UCSD-AML1 (cell line): ENCODE measurements around the gene KRTAP4-6.
"Not testable (repeated sequence)": the region's sequence is repeated elsewhere in the genome, so short reads cannot be mapped to it uniquely, and the experiment has no call there.

Experiments
- DNase-seq: peaks from one replicate; lab custom pipeline; 2025; ENCODE audit not compliant: unreplicated experiment; lab: John Stamatoyannopoulos, UW

Gene KRTAP4-6

GRCh38 chr17:41107941-41108450, 32.3 kb downstream of the KRTAP4-6 start:
- DNase-seq = no peak

DNA sequence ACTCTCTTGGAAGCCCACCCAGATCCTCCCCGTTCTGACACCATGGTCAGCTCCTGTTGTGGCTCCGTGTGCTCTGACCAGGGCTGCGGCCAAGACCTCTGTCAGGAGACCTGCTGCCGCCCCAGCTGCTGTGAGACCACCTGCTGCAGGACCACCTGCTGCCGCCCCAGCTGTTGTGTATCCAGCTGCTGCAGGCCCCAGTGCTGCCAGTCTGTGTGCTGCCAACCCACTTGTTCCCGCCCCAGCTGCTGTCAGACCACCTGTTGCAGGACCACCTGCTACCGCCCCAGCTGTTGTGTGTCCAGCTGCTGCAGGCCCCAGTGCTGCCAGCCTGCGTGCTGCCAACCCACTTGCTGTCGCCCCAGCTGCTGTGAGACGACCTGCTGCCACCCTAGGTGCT, 35.0 kb downstream of the KRTAP4-6 start, which contains the start of gene KRTAP4-9:
KRTAP4-9 (plus strand) TSS at position 43 of the 400 bp plus-strand sequence; CDS start at position 43, 0 bp downstream.
- not testable (repeated sequence) for DNase-seq

DNA sequence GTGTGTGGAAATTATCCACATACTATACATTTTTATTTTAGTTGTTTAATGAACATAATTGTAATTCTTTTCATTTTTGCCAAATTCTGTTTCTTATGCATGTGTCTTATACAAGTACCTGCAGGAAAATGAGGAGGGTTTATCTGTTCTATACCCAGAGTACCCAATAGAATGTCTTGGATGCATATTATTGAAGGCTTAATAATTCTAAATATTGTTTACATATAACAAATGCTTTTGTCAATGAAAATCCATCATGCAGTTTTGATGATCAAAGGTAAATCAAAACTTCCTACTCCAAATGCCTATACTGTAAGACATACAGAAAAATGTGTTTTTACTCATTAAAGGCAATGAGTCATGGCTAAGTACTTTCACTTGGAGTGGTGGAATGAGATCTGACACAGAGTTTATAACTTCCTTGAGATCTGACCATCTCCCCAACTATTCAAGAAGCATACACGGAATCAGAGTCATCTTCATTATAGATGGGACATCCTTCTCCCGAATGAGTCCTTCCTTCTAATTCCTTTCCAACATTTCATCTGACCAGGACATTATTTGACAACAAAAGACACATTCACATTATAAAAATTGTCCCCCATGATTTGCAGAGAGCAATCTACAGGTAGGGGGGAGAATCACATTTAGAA, 35.8 kb downstream of the KRTAP4-6 start:
- DNase-seq = not testable (repeated sequence)

DNA sequence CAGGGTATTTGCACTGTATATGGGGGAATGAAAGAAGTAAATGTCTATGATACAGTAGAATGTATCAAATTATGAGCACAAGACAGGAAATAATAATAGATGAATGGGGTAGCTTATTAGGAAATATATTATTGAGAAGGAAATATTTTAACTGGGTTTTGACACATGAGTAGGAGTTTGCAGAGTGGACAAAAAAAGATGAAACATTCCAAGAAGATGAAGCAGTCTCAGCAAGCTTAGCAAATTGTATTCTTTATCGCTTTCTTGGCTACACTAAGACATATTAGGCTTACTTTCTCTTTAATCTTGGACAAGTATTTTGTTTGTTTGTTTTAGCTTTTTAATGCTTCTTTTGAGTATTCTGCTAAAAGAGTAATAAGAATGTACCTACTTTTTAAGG, 36.4 kb downstream of the KRTAP4-6 start:
- DNase-seq = no peak

DNA sequence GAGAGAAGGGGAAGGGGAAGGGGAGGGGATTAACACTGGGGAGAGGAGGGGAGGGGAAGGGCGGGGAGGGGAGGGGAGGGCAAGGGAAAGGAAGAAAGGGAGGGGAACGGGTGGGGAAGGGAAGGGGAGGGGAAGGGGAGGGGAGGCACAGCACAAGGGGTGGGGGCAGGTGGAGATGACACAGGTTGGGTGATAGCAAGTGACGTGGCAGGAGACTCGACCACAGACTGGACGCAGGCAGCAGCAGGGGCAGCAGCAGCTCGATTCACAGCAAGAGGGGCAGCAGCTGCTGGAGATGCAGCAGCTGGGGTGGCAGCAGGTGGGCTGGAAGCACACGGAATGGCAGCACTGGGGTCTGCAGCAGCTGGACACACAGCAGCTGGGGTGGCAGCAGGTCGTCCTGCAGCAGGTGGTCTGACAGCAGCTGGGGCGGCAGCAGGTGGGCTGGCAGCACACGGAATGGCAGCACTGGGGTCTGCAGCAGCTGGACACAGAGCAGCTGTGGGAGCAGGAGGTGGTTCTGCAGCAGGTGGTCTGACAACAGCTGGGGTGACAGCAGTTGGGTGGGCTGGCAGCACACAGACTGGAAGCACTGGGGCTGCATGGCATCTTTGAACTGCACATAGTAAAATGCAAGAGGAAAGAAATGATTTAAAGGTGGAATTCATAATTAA, 38.6 kb downstream of the KRTAP4-6 start, which contains the start of gene KRTAP4-16:
KRTAP4-16 (minus strand) TSS at position 624 of the 674 bp plus-strand sequence; CDS start at position 624, 0 bp downstream.
- DNase-seq = no peak

GRCh38 chr17:41099682-41100480, 40.5 kb downstream of the KRTAP4-6 start:
- not testable (repeated sequence) for DNase-seq

GRCh38 chr17:41098481-41098880, 41.9 kb downstream of the KRTAP4-6 start:
- DNase-seq = no peak

DNA sequence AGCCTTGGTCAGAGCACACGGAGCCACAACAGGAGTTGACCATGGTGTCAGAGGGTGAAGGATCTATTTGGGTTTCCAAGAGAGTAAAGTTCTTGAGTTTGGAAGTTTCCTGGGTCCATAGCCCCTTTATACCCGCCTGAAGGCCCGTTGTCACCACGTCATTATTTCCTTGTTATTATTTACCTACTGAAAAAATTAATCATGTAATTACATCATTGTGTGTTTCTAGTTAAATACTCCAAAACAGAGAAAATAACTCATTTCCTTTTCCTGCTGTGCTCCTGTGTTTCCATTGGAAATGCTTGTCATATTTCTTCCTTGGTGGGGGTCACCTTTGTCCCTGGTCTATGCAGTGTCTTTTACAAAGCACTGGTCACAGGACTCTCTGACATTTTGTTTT, 42.3 kb downstream of the KRTAP4-6 start, which contains the start of gene KRTAP4-8:
KRTAP4-8 (minus strand) TSS at position 101 of the 400 bp plus-strand sequence; CDS start at position 43, 58 bp downstream.
- no peak for DNase-seq

DNA sequence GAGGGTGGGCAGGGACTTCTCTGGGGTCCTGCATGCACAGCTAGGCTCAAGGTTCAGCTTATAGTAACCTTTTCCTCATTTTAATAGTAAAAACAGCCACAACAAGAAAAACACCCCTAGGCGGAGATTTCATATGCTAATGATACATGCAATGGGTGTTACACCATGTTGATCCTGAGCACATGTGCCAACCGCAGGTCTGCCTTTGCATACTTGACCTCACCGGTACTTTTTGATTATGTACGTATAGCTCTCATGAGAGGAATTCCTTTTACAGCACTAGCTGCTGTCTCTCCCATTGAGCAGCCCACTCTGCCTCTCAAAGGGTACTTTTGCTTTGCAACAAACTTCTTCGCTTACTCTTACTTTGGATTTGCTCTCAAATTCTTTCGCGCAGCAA, 44.3 kb downstream of the KRTAP4-6 start:
- no peak for DNase-seq
